ENCODE measurements around the gene RTTN.

GRCh38 chr18:70069382-70069781, 136.1 kb downstream of the RTTN start:
- no peak for TF ChIP-seq TARDBP (IDR thresholded peaks at IDR 0.05; ENCODE audit: borderline replicate concordance)
- no peak for TF ChIP-seq FOS (IDR thresholded peaks at IDR 0.05; ENCODE audit: borderline replicate concordance, extremely low read depth, insufficient read length)
- no peak for TF ChIP-seq CTCF (IDR thresholded peaks at IDR 0.05 in 2 of 3, conservative IDR thresholded peaks at IDR 0.05 in 1 of 3; ENCODE audit: control insufficient read depth in 2 of 3, extremely low read depth in 1 of 3, insufficient read depth in 1 of 3, low read depth in 3 of 3, low read length in 3 of 3)
- TF ChIP-seq REST (IDR thresholded peaks at IDR 0.05; ENCODE audit: low read depth, low read length) = no peak
- TF ChIP-seq CHD2 (IDR thresholded peaks at IDR 0.05; ENCODE audit: borderline replicate concordance, low read depth, low read length) = no peak
- no peak for TF ChIP-seq RFX5 (IDR thresholded peaks at IDR 0.05; ENCODE audit: low read depth, low read length)
- TF ChIP-seq, protein P1, sequence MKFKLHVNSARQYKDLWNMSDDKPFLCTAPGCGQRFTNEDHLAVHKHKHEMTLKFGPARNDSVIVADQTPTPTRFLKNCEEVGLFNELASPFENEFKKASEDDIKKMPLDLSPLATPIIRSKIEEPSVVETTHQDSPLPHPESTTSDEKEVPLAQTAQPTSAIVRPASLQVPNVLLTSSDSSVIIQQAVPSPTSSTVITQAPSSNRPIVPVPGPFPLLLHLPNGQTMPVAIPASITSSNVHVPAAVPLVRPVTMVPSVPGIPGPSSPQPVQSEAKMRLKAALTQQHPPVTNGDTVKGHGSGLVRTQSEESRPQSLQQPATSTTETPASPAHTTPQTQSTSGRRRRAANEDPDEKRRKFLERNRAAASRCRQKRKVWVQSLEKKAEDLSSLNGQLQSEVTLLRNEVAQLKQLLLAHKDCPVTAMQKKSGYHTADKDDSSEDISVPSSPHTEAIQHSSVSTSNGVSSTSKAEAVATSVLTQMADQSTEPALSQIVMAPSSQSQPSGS (IDR thresholded peaks at IDR 0.05; ENCODE audit: low read length) = no peak
- TF ChIP-seq SREBF2 (IDR thresholded peaks at IDR 0.05; ENCODE audit: low read length) = no peak
- TF ChIP-seq MYB (IDR thresholded peaks at IDR 0.05; ENCODE audit: borderline replicate concordance, low read depth, low read length) = no peak
